Loucy (cell line): ENCODE measurements around the gene INSRR.

Source experiments
- H2AFZ ChIP-seq: fragments of 200-600 bp; sonication (generic); 2 replicates; pipeline ENCODE4 v1.6.0; 2016; ENCODE audit warnings: antibody characterized with exemption, mild to moderate bottlenecking, low read length, moderate library complexity
- H3F3A ChIP-seq: fragments of 200-600 bp; 2 replicates; pipeline ENCODE4 v1.6.0; 2016; ENCODE audit warnings: antibody characterized with exemption, low read depth, mild to moderate bottlenecking
- H3K27me3 ChIP-seq: fragments of 200-600 bp; sonication (generic); 2 replicates; pipeline ENCODE4 v1.6.1; 2014; ENCODE audit warnings: low read length, mild to moderate bottlenecking; ENCODE audit not compliant: insufficient read depth, poor library complexity, severe bottlenecking
- H3K36me3 ChIP-seq: fragments of 200-600 bp; sonication (generic); 2 replicates; pipeline ENCODE4 v1.6.1; 2016; ENCODE audit warnings: low read length; ENCODE audit not compliant: insufficient read depth
- H3K4me1 ChIP-seq: fragments of 200-600 bp; sonication (generic); 2 replicates; pipeline ENCODE4 v1.5.1; 2014; ENCODE audit warnings: low read length, mild to moderate bottlenecking; ENCODE audit not compliant: insufficient read depth, poor library complexity, severe bottlenecking
- H3K4me2 ChIP-seq: fragments of 200-600 bp; sonication (generic); 2 replicates; pipeline ENCODE4 v1.6.0; 2014; ENCODE audit warnings: antibody characterized with exemption, low read length, low read depth, mild to moderate bottlenecking; ENCODE audit not compliant: poor library complexity, severe bottlenecking
- H3K4me3 ChIP-seq: fragments of 200-600 bp; sonication (generic); 2 replicates; pipeline ENCODE4 v1.5.1; 2014; ENCODE audit warnings: low read length, mild to moderate bottlenecking, mixed read lengths; ENCODE audit not compliant: poor library complexity, severe bottlenecking
- H3K79me2 ChIP-seq: fragments of 200-600 bp; sonication (generic); 2 replicates; pipeline ENCODE4 v1.6.1; 2014; ENCODE audit warnings: low read length; ENCODE audit not compliant: insufficient read depth
- H3K9ac ChIP-seq: fragments of 200-600 bp; sonication (generic); 2 replicates; pipeline ENCODE4 v1.6.0; 2014; ENCODE audit warnings: mild to moderate bottlenecking, low read depth, low read length, moderate library complexity; ENCODE audit not compliant: poor library complexity, severe bottlenecking
- H3K9me2 ChIP-seq: fragments of 200-600 bp; sonication (generic); replicated peaks from 2 replicates; pipeline ENCODE4 v1.6.1; 2016; ENCODE audit warnings: low read depth, low read length, mixed read lengths
- H3K9me3 ChIP-seq: fragments of 200-600 bp; sonication (generic); 2 replicates; pipeline ENCODE4 v1.6.1; 2014; ENCODE audit warnings: mild to moderate bottlenecking, antibody characterized with exemption, low read length, low read depth; ENCODE audit not compliant: insufficient read depth
- H4K20me1 ChIP-seq: fragments of 200-600 bp; sonication (generic); 2 replicates; pipeline ENCODE4 v1.6.0; 2014; ENCODE audit warnings: antibody characterized with exemption, low read length, mild to moderate bottlenecking; ENCODE audit not compliant: insufficient read depth, poor library complexity, severe bottlenecking
- EZH2phosphoT487 ChIP-seq: fragments of 200-600 bp; IDR thresholded peaks from 2 replicates; pipeline ENCODE4 v1.6.1; 2018; ENCODE audit warnings: antibody characterized with exemption, mild to moderate bottlenecking, moderate library complexity, borderline replicate concordance
- TF ChIP-seq, protein P1 (sequence below): fragments of 200-600 bp; sonication (generic); conservative IDR thresholded peaks from 2 replicates; pipeline ENCODE4 v1.5.1; 2014; ENCODE audit warnings: mild to moderate bottlenecking, antibody characterized with exemption, low read length

Gene INSRR

GRCh38 chr1:156813750-156814570, 45.0 kb downstream of the INSRR start:
- no peak overlapping the region for H3K4me3 ChIP-seq
- no peaks in the 10 kb centered on the region for H3K9me3 ChIP-seq
- peaks cover 27% of the 10 kb centered on the region for H3K4me1 ChIP-seq
- no peak overlapping the region for H2AFZ ChIP-seq
- no peaks in the 10 kb centered on the region for H3K36me3 ChIP-seq
- H3F3A ChIP-seq = no peaks in the 10 kb centered on the region
- no peaks in the 10 kb centered on the region for H3K9me2 ChIP-seq
- peak overlapping the region; percentile 73 for H3K9ac ChIP-seq
- H3K4me2 ChIP-seq = peak overlapping the region; percentile 79
- no peak for TF ChIP-seq EZH2phosphoT487
- TF ChIP-seq, protein P1, sequence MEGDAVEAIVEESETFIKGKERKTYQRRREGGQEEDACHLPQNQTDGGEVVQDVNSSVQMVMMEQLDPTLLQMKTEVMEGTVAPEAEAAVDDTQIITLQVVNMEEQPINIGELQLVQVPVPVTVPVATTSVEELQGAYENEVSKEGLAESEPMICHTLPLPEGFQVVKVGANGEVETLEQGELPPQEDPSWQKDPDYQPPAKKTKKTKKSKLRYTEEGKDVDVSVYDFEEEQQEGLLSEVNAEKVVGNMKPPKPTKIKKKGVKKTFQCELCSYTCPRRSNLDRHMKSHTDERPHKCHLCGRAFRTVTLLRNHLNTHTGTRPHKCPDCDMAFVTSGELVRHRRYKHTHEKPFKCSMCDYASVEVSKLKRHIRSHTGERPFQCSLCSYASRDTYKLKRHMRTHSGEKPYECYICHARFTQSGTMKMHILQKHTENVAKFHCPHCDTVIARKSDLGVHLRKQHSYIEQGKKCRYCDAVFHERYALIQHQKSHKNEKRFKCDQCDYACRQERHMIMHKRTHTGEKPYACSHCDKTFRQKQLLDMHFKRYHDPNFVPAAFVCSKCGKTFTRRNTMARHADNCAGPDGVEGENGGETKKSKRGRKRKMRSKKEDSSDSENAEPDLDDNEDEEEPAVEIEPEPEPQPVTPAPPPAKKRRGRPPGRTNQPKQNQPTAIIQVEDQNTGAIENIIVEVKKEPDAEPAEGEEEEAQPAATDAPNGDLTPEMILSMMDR = no peak
- no peaks in the 10 kb centered on the region for H3K27me3 ChIP-seq
- no peaks in the 10 kb centered on the region for H4K20me1 ChIP-seq
- H3K79me2 ChIP-seq = peaks cover 23% of the 10 kb centered on the region; the same call in 1 of the 2 replicates

- H3K4me1 ChIP-seq = peaks cover 27% of the 10 kb centered on the region
- no peaks in the 10 kb centered on the region for H4K20me1 ChIP-seq
- no peak overlapping the region for H3K4me2 ChIP-seq
- H3K9ac ChIP-seq = no peak overlapping the region
- H3K9me2 ChIP-seq = no peaks in the 10 kb centered on the region
- no peaks in the 10 kb centered on the region for H3F3A ChIP-seq
- H2AFZ ChIP-seq = no peak overlapping the region
- no peak overlapping the region for H3K4me3 ChIP-seq
- H3K36me3 ChIP-seq = no peaks in the 10 kb centered on the region
- H3K27me3 ChIP-seq = no peaks in the 10 kb centered on the region
- H3K9me3 ChIP-seq = no peaks in the 10 kb centered on the region
- TF ChIP-seq, protein P1 = no peak
- TF ChIP-seq EZH2phosphoT487 = no peak
- H3K79me2 ChIP-seq = peaks cover 23% of the 10 kb centered on the region; the same call in 1 of the 2 replicates
Observed at GRCh38 chr1:156813298-156813697, 45.6 kb downstream of the INSRR start.

GRCh38 chr1:156812293-156812990, 46.5 kb downstream of the INSRR start:
- no peak overlapping the region for H3K4me2 ChIP-seq
- H3K79me2 ChIP-seq = peaks cover 23% of the 10 kb centered on the region; the same call in 1 of the 2 replicates
- no peaks in the 10 kb centered on the region for H4K20me1 ChIP-seq
- no peak overlapping the region for H2AFZ ChIP-seq
- no peaks in the 10 kb centered on the region for H3K36me3 ChIP-seq
- H3F3A ChIP-seq = no peaks in the 10 kb centered on the region
- TF ChIP-seq EZH2phosphoT487 = no peak
- TF ChIP-seq, protein P1 = no peak
- peaks cover 32% of the 10 kb centered on the region for H3K4me1 ChIP-seq
- H3K9ac ChIP-seq = no peak overlapping the region
- no peaks in the 10 kb centered on the region for H3K9me2 ChIP-seq
- no peaks in the 10 kb centered on the region for H3K27me3 ChIP-seq
- no peak overlapping the region for H3K4me3 ChIP-seq
- H3K9me3 ChIP-seq = no peaks in the 10 kb centered on the region
